GM12878 (cell line): Measurements from ENCODE around the gene SEM1. TPM values are rescaled to one million over a fixed set of nuclear protein-coding genes. Genes with fewer than 3 reads are reported as not detected.

Source experiments
- ATAC-seq: fragments of 200-7000 bp; cut with Tn5 transposase; 3 replicates; pipeline ENCODE4 v1.9.1; 2020; ENCODE audit warnings: mild to moderate bottlenecking, moderate library complexity
- Bru-seq: library from RNA; stranded (reverse); fragments of 400-500 nt; gene quantifications from one replicate; lab custom pipeline; 2021; lab: Mats Ljungman, UMichigan
- BruChase-seq, 2 experiments: library from RNA; stranded (reverse); fragments of 400-500 nt; gene quantifications; one replicate each; lab custom pipeline; 2021; lab: Mats Ljungman, UMichigan
- BruUV-seq: library from RNA; stranded (reverse); fragments of 400-500 nt; replicated peaks from 2 replicates; lab custom pipeline; 2021; lab: Mats Ljungman, UMichigan
- CTCF ChIA-PET: fragments of 300-600 bp; sonication (Branson Sonifier 250); formaldehyde crosslinking; extraction: SDS; loops from one replicate; lab custom pipeline; 2021; ENCODE audit warnings: inconsistent platforms; lab: Yijun Ruan, JAX
- POLR2A ChIA-PET: fragments of 350-600 bp; formaldehyde crosslinking; extraction: SDS; loops from one replicate; lab custom pipeline; 2021; ENCODE audit warnings: inconsistent platforms; lab: Charles Lee
- RAD21 ChIA-PET: fragments of 300-600 bp; sonication (Branson Sonifier 250); formaldehyde crosslinking; loops from one replicate; lab custom pipeline; 2023; ENCODE audit warnings: antibody characterized with exemption; ENCODE audit not compliant: unreplicated experiment; lab: Charles Lee
- SMC1A ChIA-PET: fragments of 300-600 bp; sonication (Branson Sonifier 250); formaldehyde crosslinking; loops from one replicate; lab custom pipeline; 2023; ENCODE audit not compliant: unreplicated experiment, uncharacterized antibody; lab: Charles Lee
- DNase-seq: peaks from one replicate; pipeline ENCODE4 v3.0.0-alpha.2; 2011; ENCODE audit warnings: low read depth, low spot score
- FAIRE-seq: peaks from 3 replicates; lab custom pipeline; 2011; peaks lifted over from hg19 to GRCh38; lab: Jason Lieb, UNC
- H2AFZ ChIP-seq: 2 replicates; pipeline ENCODE4 v1.6.0; 2011; ENCODE audit warnings: low read depth, low read length, control low read depth; ENCODE audit not compliant: control insufficient read depth
- H3K27ac ChIP-seq: 2 replicates; pipeline ENCODE4 v1.5.1; 2011; ENCODE audit warnings: control low read depth; ENCODE audit not compliant: control insufficient read depth, insufficient read depth
- H3K27me3 ChIP-seq, 2 experiments: replicated peaks in 1 of 2; 2 replicates each; pipeline versions ENCODE4 v1.6.0 to v1.6.1; 2011; ENCODE audit warnings: low read length in 1 of 2; ENCODE audit not compliant: control insufficient read depth in 2 of 2, insufficient read depth in 2 of 2
- H3K36me3 ChIP-seq, 2 experiments: 2 replicates each; pipeline ENCODE4 v1.5.1; 2011; ENCODE audit warnings: low read length in 1 of 2; ENCODE audit not compliant: control insufficient read depth in 2 of 2, insufficient read depth in 2 of 2
- H3K4me1 ChIP-seq: 2 replicates; pipeline ENCODE4 v1.6.1; 2011; ENCODE audit warnings: mild to moderate bottlenecking, low read length, moderate library complexity, mixed read lengths; ENCODE audit not compliant: control insufficient read depth, insufficient read depth
- H3K4me2 ChIP-seq: 2 replicates; pipeline ENCODE4 v1.6.0; 2011; ENCODE audit warnings: control low read depth; ENCODE audit not compliant: control insufficient read depth, insufficient read depth
- H3K4me3 ChIP-seq: fragments of 200-600 bp; sonication (generic); 2 replicates; pipeline ENCODE4 v1.5.1; 2016
- H3K79me2 ChIP-seq: 2 replicates; pipeline ENCODE4 v1.6.0; 2011; ENCODE audit warnings: low read length; ENCODE audit not compliant: control insufficient read depth, insufficient read depth
- H3K9ac ChIP-seq: 2 replicates; pipeline ENCODE4 v1.8.0; 2011; ENCODE audit warnings: low read length, control low read depth, mixed read lengths; ENCODE audit not compliant: control insufficient read depth, insufficient read depth
- H3K9me3 ChIP-seq: replicated peaks from 3 replicates; pipeline ENCODE4 v1.5.1; 2011; ENCODE audit warnings: mild to moderate bottlenecking, low read length; ENCODE audit not compliant: control insufficient read depth, insufficient read depth
- H4K20me1 ChIP-seq: 2 replicates; pipeline ENCODE4 v1.6.0; 2011; ENCODE audit not compliant: control insufficient read depth, insufficient read depth
- BCL3 ChIP-seq: IDR thresholded peaks from 2 replicates; pipeline ENCODE4 v1.6.1; 2011; ENCODE audit warnings: borderline replicate concordance, low read depth, mild to moderate bottlenecking, moderate library complexity, low read length; ENCODE audit not compliant: insufficient read depth, poor library complexity, severe bottlenecking
- CBX3 ChIP-seq: fragments of 200-600 bp; sonication (generic); IDR thresholded peaks from 2 replicates; pipeline ENCODE4 v1.6.1; 2016; ENCODE audit warnings: low read depth, borderline replicate concordance
- E2F4 ChIP-seq: IDR thresholded peaks from 2 replicates; pipeline ENCODE4 v1.6.1; 2012; ENCODE audit warnings: low read depth, low read length, improper control_type of control experiment
- MEF2A ChIP-seq: IDR thresholded peaks from 2 replicates; pipeline ENCODE4 v1.6.1; 2011; ENCODE audit warnings: low read depth, mild to moderate bottlenecking, low read length, moderate library complexity; ENCODE audit not compliant: insufficient read depth
- NFYA ChIP-seq: IDR thresholded peaks from 2 replicates; pipeline ENCODE4 v1.6.1; 2011; ENCODE audit warnings: low read depth, mild to moderate bottlenecking, low read length, improper control_type of control experiment, borderline replicate concordance
- NFYB ChIP-seq: IDR thresholded peaks from 2 replicates; pipeline ENCODE4 v1.6.1; 2011; ENCODE audit warnings: low read depth, mild to moderate bottlenecking, low read length, improper control_type of control experiment, moderate library complexity; ENCODE audit not compliant: insufficient read depth
- NR2F1 ChIP-seq: fragments of 450-650 bp; conservative IDR thresholded peaks from 2 replicates; pipeline ENCODE4 v1.6.1; 2017; ENCODE audit warnings: mild to moderate bottlenecking
- PAX8 ChIP-seq: fragments of 450-650 bp; IDR thresholded peaks from 2 replicates; pipeline ENCODE4 v1.6.1; 2017; ENCODE audit warnings: mild to moderate bottlenecking, moderate library complexity
- POLR2A ChIP-seq: IDR thresholded peaks from 2 replicates; pipeline ENCODE4 v1.6.1; 2011; ENCODE audit warnings: low read depth, mild to moderate bottlenecking, low read length
- POLR2AphosphoS5 ChIP-seq: IDR thresholded peaks from 2 replicates; pipeline ENCODE4 v1.6.1; 2011; ENCODE audit warnings: mild to moderate bottlenecking, low read length, inconsistent platforms
- SMAD5 ChIP-seq: IDR thresholded peaks from 2 replicates; pipeline ENCODE4 v1.6.1; 2016; ENCODE audit warnings: antibody characterized with exemption, low read depth
- ZBTB4 ChIP-seq: fragments of 450-650 bp; formaldehyde crosslinking; IDR thresholded peaks from 2 replicates; pipeline ENCODE4 v1.4.0; 2022; ENCODE audit warnings: mild to moderate bottlenecking, moderate library complexity
- WGBS: methylation state at CpG from one replicate; pipeline ENCODE4 v1.1.6; 2016; ENCODE audit warnings: low lambda C conversion rate; ENCODE audit not compliant: insufficient replicate concordance, insufficient coverage; ENCODE audit errors: missing lambda C conversion rate; 5-methylcytosine and 5-hydroxymethylcytosine counted together
- in situ Hi-C: fragments of 300-500 bp; cut with MboI; formaldehyde crosslinking; loops from 9 replicates; pipeline ENCODE4 v1.14.3; 2018; ENCODE audit warnings: mixed read lengths
- intact Hi-C: fragments of 100-400 bp; cut with micrococcal nuclease; formaldehyde crosslinking; loops from one replicate; pipeline ENCODE4 v1.14.2; 2022; ENCODE audit not compliant: unreplicated experiment
- long read RNA-seq, 2 experiments: library from polyadenylated mRNA; unstranded; transcript quantifications; one replicate each; pipeline ENCODE4 v2.0.0, GENCODE V29; 2019 to 2020
- polyA minus RNA-seq, 3 experiments: library from RNA; depleted of rRNA, polyadenylated mRNA; stranded (reverse); fragments of >200 nt; gene quantifications; 2 replicates each; pipeline ENCODE4 v1.2.3, GENCODE V29; 2011
- polyA plus RNA-seq, 11 experiments: library from polyadenylated mRNA; depleted of rRNA in 4 of 11; unstranded in 6 of 11; stranded (reverse) in 5 of 11; fragments of >200 nt; fragmentation: Nextera tagmentation in 4 of 11; fragmentation: Illumina TruSeq in 1 of 11; extraction: Ambion mirVana in 4 of 11; extraction: Trizol in 1 of 11; gene quantifications; 1 replicate in 1 of 11; 2 replicates in 10 of 11; pipeline versions ENCODE4 v1.2.1 to v1.2.3, GENCODE V29; 2011 to 2016; ENCODE audit warnings: inconsistent platforms in 2 of 11, missing spikeins in 2 of 11, low read depth in 1 of 11
- total RNA-seq, 4 experiments: library from RNA; depleted of rRNA in 3 of 4; stranded (reverse); fragments of >200 nt in 3 of 4; fragmentation: Illumina TruSeq in 1 of 4; extraction: Trizol in 1 of 4; gene quantifications; 2 replicates each; pipeline versions ENCODE4 v1.2.1 to v1.2.3, GENCODE V29; 2013 to 2021

Gene SEM1
- 44.7 and 47.1 TPM in 2 replicates for total RNA-seq (2013; cell fraction: nucleolus; rRNA removed)
- total RNA-seq (2014; rRNA removed) (89.2 and 160 TPM in 2 replicates), total RNA-seq (2014; rRNA removed; fragmentation: Illumina TruSeq; extraction: Trizol) (297 and 320 TPM in 2 replicates), total RNA-seq (2021) (40.2 and 44.6 TPM in 2 replicates), polyA plus RNA-seq (2011; rRNA removed) (116 and 158 TPM in 2 replicates), polyA plus RNA-seq (2014; fragmentation: Illumina TruSeq; extraction: Trizol) (153 and 157 TPM in 2 replicates), polyA plus RNA-seq (2014; fragmentation: Nextera tagmentation; extraction: Ambion mirVana) (100 to 1,000 TPM; 504 to 606 TPM), polyA plus RNA-seq (2014; rRNA removed) (322 and 425 TPM in 2 replicates), polyA plus RNA-seq (2016; fragmentation: Nextera tagmentation; extraction: Ambion mirVana) (100 to 1,000 TPM; 414 to 426 TPM), polyA minus RNA-seq (2011; rRNA and poly(A)+ RNA removed) (22.3 and 24.7 TPM in 2 replicates), Bru-seq, nascent RNA (percentile 60 among the genes with signal in this experiment), BruChase-seq, experiment 1, labeled RNA remaining after a 6-hour chase (percentile 52 among the genes with signal in this experiment), BruChase-seq, experiment 2, labeled RNA remaining after a 2-hour chase (percentile 58 among the genes with signal in this experiment)
- 62.0 TPM for polyA plus RNA-seq (2011; ENCODE audit: low read depth)
- 10.8 and 27.4 TPM in 2 replicates for polyA plus RNA-seq (2011; cell fraction: cytosol; rRNA removed)
- 38.3 and 82.1 TPM in 2 replicates for polyA plus RNA-seq (2011; cell fraction: nucleus; rRNA removed)
- polyA plus RNA-seq (2012), result 110 and 285 TPM in 2 replicates
- polyA minus RNA-seq (2011; cell fraction: cytosol; rRNA and poly(A)+ RNA removed), result 7.8 and 19.5 TPM in 2 replicates
- polyA minus RNA-seq (2011; cell fraction: nucleus; rRNA and poly(A)+ RNA removed), result 15.2 and 27.6 TPM in 2 replicates
- long read RNA-seq, experiment 1, transcript SEM1-201 (3 exons, 1,314 nt), result major isoform, 175 of 179 reads
- long read RNA-seq, experiment 1, partial matches to known transcripts, result 0 of 179 reads
- long read RNA-seq, experiment 1, other reads (novel, unspliced or antisense), result 4 of 179 reads
- long read RNA-seq, experiment 2, transcript SEM1-201 (3 exons, 1,314 nt), result major isoform, 340 of 361 reads
- long read RNA-seq, experiment 2, partial matches to known transcripts, result 1 of 361 reads
- long read RNA-seq, experiment 2, other reads (novel, unspliced or antisense), result 18 of 361 reads

GRCh38 chr7:96709381-96710228 is at the start of gene SEM1:
Gene SEM1 (minus strand): TSS chr7:96709846. CDS start chr7:96709763, 83 bp downstream.
- H3K4me3 ChIP-seq, result peak within 1 kb of the TSS; percentile 90
- ATAC-seq (peak; percentile 94), FAIRE-seq (no peak), DNase-seq (peak; percentile 40)
- SMC1A ChIA-PET, result interaction anchor here (1.0 to 2.1 kb wide), 2 partner anchors 24 to 34 kb away, joined by 3 to 4 read pairs; no protein-coding TSS in a partner anchor
- peaks cover 40% of the 10 kb centered on the region for H3K79me2 ChIP-seq
- RAD21 ChIA-PET, result no interaction called here
- H2AFZ ChIP-seq, result peak within 1 kb of the TSS; percentile 84
- intact Hi-C loops (loop anchor here (10.0 kb wide), 1 partner anchor 385 kb away; the partner anchor contains the start of gene SLC25A13), in situ Hi-C loops (no loop called here)
- H3K27me3 ChIP-seq, result no peaks in the 10 kb centered on the region
- peak within 1 kb of the TSS; percentile 80 for H3K9ac ChIP-seq
- WGBS, result under 1% methylated on average over 46 of the region's 46 CpGs
- H3K9me3 ChIP-seq, result peaks cover 3% of the 10 kb centered on the region; the same call in 2 of the 3 replicates
- POLR2A ChIA-PET, result interaction anchor here (0.6 kb wide), 1 partner anchor 591 kb away, joined by 4 read pairs; no protein-coding TSS in a partner anchor
- H3K27ac ChIP-seq, result peak within 1 kb of the TSS; percentile 78
- TSS peak; percentile 79 for BruUV-seq
- H3K36me3 ChIP-seq, result peaks cover 0 to 3% of the 10 kb centered on the region in 2 experiments; a peak in 2 of 4 replicates
- no peaks in the 10 kb centered on the region; the same call in 1 of the 2 replicates for H3K4me1 ChIP-seq
- no peaks in the 10 kb centered on the region for H4K20me1 ChIP-seq
- peak within 1 kb of the TSS; percentile 76 for H3K4me2 ChIP-seq
- CTCF ChIA-PET, result interaction anchor here (1.0 kb wide), 1 partner anchor 9 kb away, joined by 3 read pairs; no protein-coding TSS in a partner anchor
- peak; percentile 89 for TF ChIP-seq POLR2AphosphoS5
- TF ChIP-seq NR2F1, result no peak
- peak; percentile 52; the same call in 1 of the 2 replicates for TF ChIP-seq E2F4
- TF ChIP-seq NFYB, result no peak
- TF ChIP-seq NFYA, result no peak
- TF ChIP-seq SMAD5, result no peak
- TF ChIP-seq MEF2A, result no peak
- no peak for TF ChIP-seq CBX3
- TF ChIP-seq ZBTB4, result no peak
- no peak for TF ChIP-seq PAX8
- TF ChIP-seq BCL3, result no peak
- TF ChIP-seq POLR2A, result peak; percentile 82
